ENCODE measurements around the gene ARFGEF3.

The ARFGEF3 gene

GRCh38 chr6:138119976-138120375 lies 41.8 kb upstream of the ARFGEF3 start:
- TF ChIP-seq CTCF (IDR thresholded peaks at IDR 0.05; ENCODE audit: low read depth, low read length, missing control alignments): no peak
- H3K4me3 ChIP-seq (replicated peaks; ENCODE audit: low read depth, low read length): no peak overlapping the region
- DNase-seq (ENCODE audit: extremely low read depth, low read depth): no peak

GRCh38 chr6:138124096-138124495 lies 37.6 kb upstream of the ARFGEF3 start:
- DNase-seq (ENCODE audit: extremely low read depth, low read depth): no peak
- H3K4me3 ChIP-seq (replicated peaks; ENCODE audit: low read depth, low read length): no peak overlapping the region
- no peak for TF ChIP-seq CTCF (IDR thresholded peaks at IDR 0.05; ENCODE audit: low read depth, low read length, missing control alignments)

GRCh38 chr6:138128096-138128495 lies 33.6 kb upstream of the ARFGEF3 start:
- no peak for DNase-seq (ENCODE audit: extremely low read depth, low read depth)
- H3K4me3 ChIP-seq (replicated peaks; ENCODE audit: low read depth, low read length): no peak overlapping the region
- TF ChIP-seq CTCF (IDR thresholded peaks at IDR 0.05; ENCODE audit: low read depth, low read length, missing control alignments): no peak

GRCh38 chr6:138129190-138129589 lies 32.5 kb upstream of the ARFGEF3 start:
- H3K4me3 ChIP-seq (replicated peaks; ENCODE audit: low read depth, low read length): no peak overlapping the region
- DNase-seq (ENCODE audit: extremely low read depth, low read depth): no peak
- TF ChIP-seq CTCF (IDR thresholded peaks at IDR 0.05; ENCODE audit: low read depth, low read length, missing control alignments): no peak

GRCh38 chr6:138142806-138143205 lies 18.9 kb upstream of the ARFGEF3 start:
- DNase-seq (ENCODE audit: extremely low read depth, low read depth): no peak
- no peak overlapping the region for H3K4me3 ChIP-seq (replicated peaks; ENCODE audit: low read depth, low read length)
- no peak for TF ChIP-seq CTCF (IDR thresholded peaks at IDR 0.05; ENCODE audit: low read depth, low read length, missing control alignments)

- DNase-seq (ENCODE audit: extremely low read depth, low read depth): no peak
- no peak overlapping the region for H3K4me3 ChIP-seq (replicated peaks; ENCODE audit: low read depth, low read length)
- no peak for TF ChIP-seq CTCF (IDR thresholded peaks at IDR 0.05; ENCODE audit: low read depth, low read length, missing control alignments)
Observed at GRCh38 chr6:138145402-138145801, 16.3 kb upstream of the ARFGEF3 start.

- no peak for DNase-seq (ENCODE audit: extremely low read depth, low read depth)
- no peak for TF ChIP-seq CTCF (IDR thresholded peaks at IDR 0.05; ENCODE audit: low read depth, low read length, missing control alignments)
- H3K4me3 ChIP-seq (replicated peaks; ENCODE audit: low read depth, low read length): no peak overlapping the region
Observed at GRCh38 chr6:138146544-138146943, 15.2 kb upstream of the ARFGEF3 start.
